HepG2 (cell line): ENCODE results near the gene WBP1. TPM values are rescaled to one million over a fixed set of nuclear protein-coding genes. Genes with fewer than 3 reads are reported as not detected.

Experiments
- ATAC-seq: fragments of 200-7000 bp; cut with Tn5 transposase; 3 replicates; pipeline ENCODE4 v1.9.1; 2020; ENCODE audit warnings: mild to moderate bottlenecking, moderate library complexity
- BruUV-seq: library from RNA; stranded (reverse); fragments of 400-500 nt; replicated peaks from 2 replicates; lab custom pipeline; 2021; lab: Mats Ljungman, UMichigan
- CTCF ChIA-PET: fragments of 300-600 bp; formaldehyde crosslinking; extraction: SDS; loops from one replicate; lab custom pipeline; 2021; ENCODE audit warnings: low total read pairs, inconsistent platforms, low intra/inter-chr PET ratio; lab: Yijun Ruan, JAX
- POLR2A ChIA-PET: fragments of 350-600 bp; sonication (Branson Sonifier 250); formaldehyde crosslinking; loops from one replicate; lab custom pipeline; 2020; ENCODE audit warnings: antibody characterized with exemption, inconsistent platforms; lab: Yijun Ruan, JAX
- DNase-seq: peaks from one replicate; pipeline ENCODE4 v3.0.0-alpha.2; 2015; ENCODE audit warnings: low spot score
- FAIRE-seq: peaks from 3 replicates; lab custom pipeline; 2011; peaks lifted over from hg19 to GRCh38; lab: Jason Lieb, UNC
- H2AFZ ChIP-seq: one replicate; pipeline ENCODE4 v1.6.1; 2011; ENCODE audit warnings: low read length, inconsistent platforms
- H3K27ac ChIP-seq: fragments of 300-600 bp; 3 replicates; pipeline ENCODE4 v1.8.0; 2011; ENCODE audit warnings: mixed run types, mild to moderate bottlenecking, mixed read lengths, low read length, inconsistent platforms; ENCODE audit not compliant: insufficient read depth; ENCODE audit errors: extremely low read length
- H3K27me3 ChIP-seq, 2 experiments: fragments of 200-600 bp in 1 of 2; 2 replicates in 1 of 2; 3 replicates in 1 of 2; pipeline versions ENCODE4 v1.6.0 to v1.8.0; 2011; ENCODE audit warnings: low read length in 2 of 2, mild to moderate bottlenecking in 2 of 2, moderate library complexity in 2 of 2, inconsistent platforms in 1 of 2; ENCODE audit not compliant: insufficient read depth in 2 of 2, control insufficient read depth in 1 of 2
- H3K36me3 ChIP-seq, 2 experiments: fragments of 200-600 bp in 1 of 2; replicated peaks in 1 of 2; 2 replicates in 1 of 2; 3 replicates in 1 of 2; pipeline versions ENCODE4 v1.5.1 to v1.8.0; 2011; ENCODE audit warnings: low read length in 2 of 2, inconsistent platforms in 1 of 2; ENCODE audit not compliant: insufficient read depth in 2 of 2, control insufficient read depth in 1 of 2
- H3K4me1 ChIP-seq: 2 replicates; pipeline ENCODE4 v1.5.1; 2012; ENCODE audit warnings: low read length, inconsistent platforms; ENCODE audit not compliant: insufficient read depth
- H3K4me2 ChIP-seq: 2 replicates; pipeline ENCODE4 v1.6.0; 2011; ENCODE audit warnings: low read depth, low read length, inconsistent platforms
- H3K4me3 ChIP-seq, 3 experiments: fragments of 200-600 bp in 1 of 3; sonication (generic), shearing (Covaris generic) in 1 of 3; replicated peaks in 1 of 3; 2 replicates each; pipeline ENCODE4 v1.5.1; 2011 to 2016; ENCODE audit warnings: low read length in 3 of 3, inconsistent platforms in 2 of 3, low read depth in 2 of 3, mild to moderate bottlenecking in 2 of 3, control low read depth in 1 of 3, mixed read lengths in 1 of 3; ENCODE audit not compliant: insufficient read depth in 1 of 3
- H3K79me2 ChIP-seq: one replicate; pipeline ENCODE4 v1.6.1; 2011; ENCODE audit warnings: low read length, inconsistent platforms; ENCODE audit not compliant: insufficient read depth
- H3K9ac ChIP-seq: 2 replicates; pipeline ENCODE4 v1.6.0; 2011; ENCODE audit warnings: mild to moderate bottlenecking, low read depth, low read length, inconsistent platforms; ENCODE audit not compliant: insufficient read depth
- H3K9me3 ChIP-seq: 2 replicates; pipeline ENCODE4 v1.5.1; 2012; ENCODE audit warnings: mild to moderate bottlenecking, low read length
- H4K20me1 ChIP-seq: 2 replicates; pipeline ENCODE4 v1.6.0; 2011; ENCODE audit warnings: inconsistent platforms, mild to moderate bottlenecking, low read length, moderate library complexity; ENCODE audit not compliant: insufficient read depth
- EP300 ChIP-seq, 3 experiments: sonication (generic) in 1 of 3; formaldehyde crosslinking in 1 of 3; IDR thresholded peaks; 2 replicates each; pipeline versions ENCODE4 v1.5.1 to v1.6.1; 2011 to 2020; ENCODE audit warnings: low read depth in 2 of 3, low read length in 2 of 3, borderline replicate concordance in 1 of 3, improper control_type of control experiment in 1 of 3, mild to moderate bottlenecking in 1 of 3, missing genetic modification reagents in 1 of 3, moderate library complexity in 1 of 3
- ETV6 ChIP-seq: sonication (generic); formaldehyde crosslinking; conservative IDR thresholded peaks from 2 replicates; pipeline ENCODE4 v1.4.0; 2020; ENCODE audit warnings: missing genetic modification reagents
- KDM5B ChIP-seq: sonication (generic); formaldehyde crosslinking; IDR thresholded peaks from 2 replicates; pipeline ENCODE4 v1.4.0; 2020; ENCODE audit warnings: missing genetic modification reagents, mild to moderate bottlenecking, borderline replicate concordance
- SALL1 ChIP-seq: sonication (generic); formaldehyde crosslinking; IDR thresholded peaks from 2 replicates; pipeline ENCODE4 v1.8.0; 2022; ENCODE audit warnings: mild to moderate bottlenecking, missing genetic modification reagents
- WGBS: methylation state at CpG from one replicate; pipeline ENCODE4 v1.1.6; 2017; ENCODE audit warnings: low lambda C conversion rate; 5-methylcytosine and 5-hydroxymethylcytosine counted together
- in situ Hi-C: cut with HindIII; loops from 2 replicates; pipeline ENCODE4 v1.10.0; 2017; ENCODE audit warnings: low pct_unique_long_range_greater_than_20kb; ENCODE audit not compliant: extremely low pct_ligation_motif_present
- intact Hi-C: fragments of 100-400 bp; cut with micrococcal nuclease; formaldehyde crosslinking; loops from one replicate; pipeline ENCODE4 v1.10.0; 2022; ENCODE audit not compliant: unreplicated experiment
- polyA plus RNA-seq, 8 experiments: library from polyadenylated mRNA; depleted of rRNA in 3 of 8; stranded (reverse) in 7 of 8; unstranded in 1 of 8; fragments of >200 nt; fragmentation: Illumina TruSeq in 4 of 8; extraction: Trizol in 4 of 8; gene quantifications; 2 replicates each; pipeline versions ENCODE4 v1.2.1 to v1.2.3, GENCODE V29; 2011 to 2016; ENCODE audit warnings: low read depth in 4 of 8, missing spikeins in 1 of 8, mixed read lengths in 1 of 8; ENCODE audit not compliant: insufficient read depth in 1 of 8
- total RNA-seq, 5 experiments: library from RNA; depleted of rRNA; stranded (reverse); fragments of >200 nt; fragmentation: Illumina TruSeq; extraction: Trizol; gene quantifications; 2 replicates each; pipeline ENCODE4 v1.2.3, GENCODE V29; 2016; ENCODE audit warnings: low read depth in 1 of 5

WBP1 gene
- total and polyA plus RNA-seq, 2 of the 13 experiments (the other 11 are each of a cell fraction or from before 2014, with no cell fraction given), result 38.8 to 85.7 TPM

- POLR2A ChIA-PET, result interaction anchor here (1.2 to 20.6 kb wide), 10 partner anchors 9 to 60 kb away, joined by 3 to 795 read pairs (median 14); partner anchors contain the start of genes AUP1, DQX1, HTRA2 and LBX2
- Histone ChIP-seq H3K79me2 (no peaks in the 10 kb centered on the region), H3K27me3 (no peaks in the 10 kb centered on the region), H3K36me3 (peaks cover 35 to 49% of the 10 kb centered on the region in 2 experiments), H3K27ac (peak overlapping the region; percentile 84), H4K20me1 (no peaks in the 10 kb centered on the region), H3K4me2 (no peak overlapping the region; the same call in 1 of the 2 replicates), H2AFZ (no peak overlapping the region), H3K9me3 (no peaks in the 10 kb centered on the region), H3K9ac (peak overlapping the region; percentile 17; the same call in 1 of the 2 replicates), H3K4me3 (no peak overlapping the region), H3K4me1 (peaks cover 71% of the 10 kb centered on the region)
- FAIRE-seq, result no peak
- CTCF ChIA-PET, result no interaction called here
- DNase-seq, result no peak
- TF ChIP-seq KDM5B (CRISPR knock-in tag) (0 out of 2 replicates have a peak, but pooled peaks have one; percentile 2), SALL1 (CRISPR knock-in tag) (no peak)
- BruUV-seq, result no TSS peak
- intact Hi-C loops (loop anchor here (1.0 to 10.0 kb wide), 2 partner anchors 7 to 1795 kb away; no protein-coding TSS in a partner anchor), in situ Hi-C loops (no loop called here)
- WGBS, result 92% methylated on average over 8 of the region's 9 CpGs
- ATAC-seq, result no peak
Observed at GRCh38 chr2:74489906-74490305, 31.7 kb downstream of the WBP1 start.

DNA sequence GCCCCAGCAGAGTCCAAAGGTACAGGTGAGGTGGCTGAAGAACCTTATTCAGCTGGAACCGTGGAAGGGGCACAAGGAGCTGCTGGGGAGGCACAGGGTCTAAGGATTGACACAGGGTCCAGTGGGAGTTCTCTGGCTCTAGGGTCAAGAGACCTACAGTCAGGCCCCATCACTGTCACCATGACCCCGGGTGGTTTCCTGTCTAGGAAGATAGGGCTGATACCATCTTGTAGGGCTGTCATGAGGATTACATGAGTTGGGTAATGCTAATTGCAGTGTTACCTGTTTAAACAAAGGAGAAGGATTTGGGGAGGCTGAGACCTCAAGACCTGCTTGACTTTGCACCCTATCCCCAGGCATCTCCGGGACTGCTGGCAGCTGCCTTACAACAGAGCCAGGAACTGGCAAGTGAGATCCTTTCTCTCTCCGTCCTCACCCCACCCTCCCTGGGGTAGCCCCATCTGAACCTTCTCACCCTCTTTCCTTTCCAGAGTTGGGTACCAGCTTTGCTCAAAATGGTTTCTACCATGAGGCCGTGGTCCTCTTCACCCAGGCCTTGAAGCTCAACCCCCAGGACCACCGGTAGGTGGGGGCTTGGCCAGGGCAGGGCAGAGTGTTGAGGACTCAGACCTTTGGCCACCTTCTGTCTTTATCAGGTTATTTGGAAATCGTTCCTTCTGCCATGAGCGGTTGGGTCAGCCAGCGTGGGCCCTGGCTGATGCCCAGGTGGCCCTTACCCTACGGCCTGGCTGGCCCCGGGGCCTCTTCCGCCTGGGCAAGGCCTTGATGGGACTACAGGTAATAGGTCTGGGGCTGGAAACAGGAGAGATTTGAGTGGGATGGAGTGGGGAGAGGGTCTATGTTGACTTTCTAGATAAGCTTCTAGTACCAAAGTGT is 33.7 kb downstream of the WBP1 start:
- DNase-seq, result no peak
- no peaks in the 10 kb centered on the region for H4K20me1 ChIP-seq
- no peaks in the 10 kb centered on the region for H3K27me3 ChIP-seq
- CTCF ChIA-PET, result no interaction called here
- peaks cover 35 to 48% of the 10 kb centered on the region in 2 experiments for H3K36me3 ChIP-seq
- POLR2A ChIA-PET, result interaction anchor here (2.1 to 3.1 kb wide), 3 partner anchors 9 to 12 kb away, joined by 13 to 23 read pairs (median 13); partner anchors contain the start of genes CCDC142 and TTC31
- TF ChIP-seq ETV6 (CRISPR knock-in tag) (no peak), EP300 (IDR thresholded peaks at IDR 0.05; ENCODE audit: low read depth in 2 of 2, low read length in 2 of 2) (peak in 1 of 2 experiments; percentile 61; a peak in 1 of 4 replicates), EP300 (CRISPR knock-in tag; IDR thresholded peaks at IDR 0.05; ENCODE audit: borderline replicate concordance) (no peak)
- no peak overlapping the region for H3K4me2 ChIP-seq
- WGBS, result 91% methylated on average over 12 of the region's 12 CpGs
- H3K4me1 ChIP-seq, result peaks cover 71% of the 10 kb centered on the region
- FAIRE-seq, result no peak
- no peak overlapping the region for H3K27ac ChIP-seq
- no TSS peak for BruUV-seq
- ATAC-seq, result no peak
- no peak overlapping the region for H3K9ac ChIP-seq
- H3K4me3 ChIP-seq, result no peak overlapping the region
- no peaks in the 10 kb centered on the region for H3K9me3 ChIP-seq
- in situ Hi-C loops (no loop called here), intact Hi-C loops (loop anchor here (10.0 kb wide), 1 partner anchor 1797 kb away; no protein-coding TSS in a partner anchor)
- H3K79me2 ChIP-seq, result no peaks in the 10 kb centered on the region
- no peak overlapping the region for H2AFZ ChIP-seq
